ENCODE data around the gene KRT28. TPM values are rescaled to one million over a fixed set of nuclear protein-coding genes. Genes with fewer than 3 reads are reported as not detected.

KRT28 gene
- total and polyA plus RNA-seq, 2 donors (not counting 3 experiments of a cell fraction or from before 2014, with no cell fraction given): not detected

DNA sequence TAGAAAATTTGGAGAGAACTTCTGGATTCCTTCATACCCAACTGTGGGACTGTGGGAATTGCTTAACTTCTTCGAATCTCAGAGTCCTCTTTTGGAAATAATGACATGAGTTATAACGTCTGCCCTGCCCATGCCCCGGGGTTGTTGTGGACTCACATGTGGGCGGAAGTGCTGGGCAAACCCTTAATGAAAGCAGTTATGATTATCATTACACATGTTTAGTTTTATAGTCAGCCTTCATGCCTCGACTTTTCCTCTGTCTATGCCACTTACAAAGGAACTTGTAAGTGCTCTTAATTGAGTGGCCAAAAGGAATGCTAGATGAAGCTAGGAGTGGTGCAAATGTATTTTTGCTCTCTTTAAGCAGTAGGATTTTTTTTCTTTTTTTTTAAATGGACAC lies 21.3 kb downstream of the KRT28 start:
- Histone ChIP-seq H3K4me3 (replicated peaks in 1 of 3; ENCODE audit: insufficient read depth in 1 of 3, low read depth in 1 of 3, low read length in 3 of 3) (no peak overlapping the region), H4K20me1 (replicated peaks; ENCODE audit: control insufficient read depth, extremely low read depth, insufficient read depth, low read length) (no peaks in the 10 kb centered on the region), H3K4me2 (ENCODE audit: insufficient read depth, low read length) (no peak overlapping the region), H3K9me1 (replicated peaks; ENCODE audit: control insufficient read depth, extremely low read depth, insufficient read depth, low read length) (no peaks in the 10 kb centered on the region), H3K9me3 (replicated peaks; ENCODE audit: control insufficient read depth, insufficient read depth, low read length) (no peaks in the 10 kb centered on the region), H3K79me2 (ENCODE audit: control insufficient read depth, insufficient read depth, low read length) (no peaks in the 10 kb centered on the region), H3K27ac (ENCODE audit: insufficient read depth, low read depth, low read length) (no peak overlapping the region), H2AFZ (ENCODE audit: low read depth, low read length) (no peak overlapping the region), H3K36me3 (ENCODE audit: control insufficient read depth in 2 of 2, extremely low read depth in 1 of 2, insufficient read depth in 2 of 2, low read length in 2 of 2) (no peaks in the 10 kb centered on the region), H3K27me3 (ENCODE audit: control insufficient read depth in 2 of 2, insufficient read depth in 2 of 2, low read length in 2 of 2) (peaks cover 8 to 20% of the 10 kb centered on the region in 2 experiments), H3K9ac (replicated peaks; ENCODE audit: extremely low read depth, insufficient read depth, low read length) (no peak overlapping the region), H3K4me1 (ENCODE audit: control insufficient read depth, extremely low read depth, insufficient read depth, low read length) (no peaks in the 10 kb centered on the region)
- BruUV-seq (replicated peaks): no TSS peak
- TF ChIP-seq JUN (IDR thresholded peaks at IDR 0.05; ENCODE audit: borderline replicate concordance, insufficient read depth, insufficient read length, low read depth) (no peak), MAX (IDR thresholded peaks at IDR 0.05; ENCODE audit: insufficient read depth, insufficient read length) (no peak), POLR2A (IDR thresholded peaks at IDR 0.05; ENCODE audit: low read depth, low read length) (no peak), MYC (IDR thresholded peaks at IDR 0.05; ENCODE audit: low read depth, low read length) (no peak), POLR2AphosphoS5 (IDR thresholded peaks at IDR 0.05; ENCODE audit: insufficient read depth, low read depth, low read length) (no peak), GATA2 (IDR thresholded peaks at IDR 0.05; ENCODE audit: insufficient read depth, insufficient read length, low read depth, low read length) (no peak), FOS (IDR thresholded peaks at IDR 0.05; ENCODE audit: borderline replicate concordance, insufficient read depth, low read length) (no peak), EZH2 (IDR thresholded peaks at IDR 0.05; ENCODE audit: borderline replicate concordance, low read depth, low read length, severe bottlenecking) (no peak)
- TF ChIP-seq, protein P1, sequence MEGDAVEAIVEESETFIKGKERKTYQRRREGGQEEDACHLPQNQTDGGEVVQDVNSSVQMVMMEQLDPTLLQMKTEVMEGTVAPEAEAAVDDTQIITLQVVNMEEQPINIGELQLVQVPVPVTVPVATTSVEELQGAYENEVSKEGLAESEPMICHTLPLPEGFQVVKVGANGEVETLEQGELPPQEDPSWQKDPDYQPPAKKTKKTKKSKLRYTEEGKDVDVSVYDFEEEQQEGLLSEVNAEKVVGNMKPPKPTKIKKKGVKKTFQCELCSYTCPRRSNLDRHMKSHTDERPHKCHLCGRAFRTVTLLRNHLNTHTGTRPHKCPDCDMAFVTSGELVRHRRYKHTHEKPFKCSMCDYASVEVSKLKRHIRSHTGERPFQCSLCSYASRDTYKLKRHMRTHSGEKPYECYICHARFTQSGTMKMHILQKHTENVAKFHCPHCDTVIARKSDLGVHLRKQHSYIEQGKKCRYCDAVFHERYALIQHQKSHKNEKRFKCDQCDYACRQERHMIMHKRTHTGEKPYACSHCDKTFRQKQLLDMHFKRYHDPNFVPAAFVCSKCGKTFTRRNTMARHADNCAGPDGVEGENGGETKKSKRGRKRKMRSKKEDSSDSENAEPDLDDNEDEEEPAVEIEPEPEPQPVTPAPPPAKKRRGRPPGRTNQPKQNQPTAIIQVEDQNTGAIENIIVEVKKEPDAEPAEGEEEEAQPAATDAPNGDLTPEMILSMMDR (IDR thresholded peaks at IDR 0.05; ENCODE audit: extremely low read depth in 1 of 2, insufficient read depth in 1 of 2, low read depth in 1 of 2, low read length in 2 of 2): no peak
- DNase-seq (ENCODE audit: low read depth, low spot score) (no peak), FAIRE-seq (no peak)
- dilution Hi-C loops (cut with MboI; ENCODE audit: extremely low pct_ligation_motif_present, low sequenced_read_pairs): no loop called here
- POLR2A ChIA-PET: no interaction called here
- intact Hi-C loops (cut with micrococcal nuclease): no loop called here
- CTCF ChIA-PET: no interaction called here

Measured in endothelial cell of umbilical vein (primary cell).